Fibroblast of the aortic adventitia (primary cell): Measurements from ENCODE around the gene LRRC41. TPM values are rescaled to one million over a fixed set of nuclear protein-coding genes. Genes with fewer than 3 reads are reported as not detected.
"Not testable (repeated sequence)": the region's sequence is repeated elsewhere in the genome, so short reads cannot be mapped to it uniquely, and the experiment has no call there.

ENCODE experiments used
- DNase-seq: peaks from one replicate; pipeline ENCODE4 v3.0.0-alpha.2; 2010; ENCODE audit warnings: low read depth
- H3K4me3 ChIP-seq: 2 replicates; pipeline ENCODE4 v1.5.1; 2011; ENCODE audit warnings: low read depth, mild to moderate bottlenecking, control low read depth, low read length, moderate library complexity
- CTCF ChIP-seq: IDR thresholded peaks from 2 replicates; pipeline ENCODE4 v1.5.1; 2011; ENCODE audit warnings: mild to moderate bottlenecking, low read length, control low read depth, inconsistent platforms; ENCODE audit not compliant: insufficient read depth
- total RNA-seq: library from RNA; depleted of rRNA; stranded (reverse); fragments of >200 nt; gene quantifications from 2 replicates; pipeline ENCODE4 v1.2.3, GENCODE V29; 2012; ENCODE audit warnings: low replicate concordance

LRRC41 gene
- total RNA-seq, 1 donor = 66.4 TPM

GRCh38 chr1:46342677-46343350 lies 39.4 kb upstream of the LRRC41 start:
- H3K4me3 ChIP-seq = no peak overlapping the region
- TF ChIP-seq CTCF = no peak
- DNase-seq = no peak

GRCh38 chr1:46342084-46342656 lies 38.8 kb upstream of the LRRC41 start:
- peak; percentile 25 for DNase-seq
- H3K4me3 ChIP-seq = no peak overlapping the region
- peak; percentile 44 for TF ChIP-seq CTCF

- TF ChIP-seq CTCF = no peak
- DNase-seq = no peak
- peak overlapping the region; percentile 89 for H3K4me3 ChIP-seq
These were observed 38.0 kb upstream of the LRRC41 start for GRCh38 chr1:46341222-46342083.

DNA sequence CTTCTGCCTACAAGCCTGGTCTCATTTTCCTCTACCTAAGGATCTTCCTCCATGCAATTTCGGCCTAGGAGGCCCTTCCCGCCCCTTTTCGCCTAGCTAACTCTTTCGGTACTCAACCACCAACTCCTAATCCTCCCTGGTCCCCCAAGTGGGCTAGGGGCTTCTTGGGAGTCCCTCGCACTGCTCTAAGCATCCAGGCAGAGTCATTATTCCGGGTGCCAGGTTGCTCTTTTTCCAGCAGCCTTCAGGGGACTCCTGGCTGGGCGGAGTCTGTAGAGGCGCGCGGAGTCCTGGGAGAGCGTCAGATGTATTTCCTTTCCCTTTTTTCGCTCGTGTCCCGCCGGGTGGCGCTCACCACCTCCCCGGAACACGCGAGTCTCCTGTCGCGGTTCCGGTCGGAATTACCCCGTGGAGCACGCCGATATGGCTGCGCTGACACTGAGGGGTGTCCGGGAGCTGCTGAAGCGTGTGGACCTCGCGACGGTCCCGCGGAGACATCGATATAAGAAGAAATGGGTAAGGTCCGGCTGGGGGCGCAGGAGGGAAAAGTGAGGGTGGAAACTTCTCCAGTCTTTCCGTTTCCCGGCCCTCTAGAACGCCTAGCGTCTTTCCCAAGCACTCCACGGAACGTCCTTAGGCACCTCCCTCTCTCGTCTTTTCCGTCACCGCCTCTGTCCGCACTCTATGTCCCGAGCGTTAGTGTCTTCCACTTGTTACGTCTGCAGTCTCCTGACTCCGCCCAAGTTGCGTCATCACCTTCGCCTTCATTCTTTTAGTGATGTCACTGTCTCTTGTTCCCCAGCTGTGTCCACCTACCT lies 37.2 kb upstream of the LRRC41 start, which contains the start of gene NSUN4:
NSUN4 (plus strand) TSS at position 404 of the 818 bp plus-strand sequence; CDS start at position 424, 20 bp downstream.
- peak; percentile 57 for TF ChIP-seq CTCF
- H3K4me3 ChIP-seq = peak within 1 kb of the TSS; percentile 89
- peak; percentile 96 for DNase-seq

DNA sequence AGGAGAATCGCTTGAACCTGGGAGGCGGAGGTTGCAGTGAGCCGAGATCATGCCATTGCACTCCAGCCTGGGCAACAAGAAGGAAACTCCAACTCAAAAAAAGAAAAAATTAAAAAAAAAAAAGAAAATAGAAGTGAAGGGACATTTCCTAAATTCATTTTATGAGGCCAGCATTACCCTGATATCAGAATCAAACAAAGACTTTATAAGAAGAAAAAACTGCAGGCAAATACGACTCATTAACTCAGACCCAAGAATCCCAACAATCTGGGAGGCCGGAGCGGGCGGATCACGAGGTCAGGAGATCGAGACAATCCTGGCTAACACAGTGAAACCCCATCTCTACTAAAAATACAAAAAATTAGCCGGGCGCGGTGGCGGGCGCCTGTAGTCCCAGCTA lies 34.0 kb upstream of the LRRC41 start:
- DNase-seq, H3K4me3 ChIP-seq: not testable (repeated sequence)

DNA sequence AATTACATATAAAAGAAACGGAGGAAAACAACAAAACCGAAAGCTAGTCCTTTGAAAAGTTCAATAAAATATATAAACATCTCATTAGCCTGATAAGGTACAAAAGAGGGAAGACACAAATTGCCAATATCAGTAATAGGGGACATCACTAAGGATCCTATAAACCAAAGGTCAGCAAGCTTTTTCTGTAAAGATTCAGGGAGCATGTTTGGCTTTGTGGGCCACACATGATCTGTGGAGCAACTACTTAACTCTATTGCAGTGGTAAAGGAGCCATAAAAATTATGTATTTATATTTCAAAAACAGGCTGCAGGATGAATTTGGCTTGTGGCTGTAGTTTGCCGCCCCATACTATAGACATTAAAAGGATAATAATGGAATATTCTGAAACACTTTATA lies 31.7 kb upstream of the LRRC41 start:
- no peak for DNase-seq
- no peak for TF ChIP-seq CTCF
- no peak overlapping the region for H3K4me3 ChIP-seq

- DNase-seq = no peak
- no peak overlapping the region for H3K4me3 ChIP-seq
- no peak for TF ChIP-seq CTCF
These were observed 30.6 kb upstream of the LRRC41 start for GRCh38 chr1:46334030-46334384.
